Skeletal muscle cell (primary cell): ENCODE data around the gene RAPGEFL1.
"Not testable (repeated sequence)": the region's sequence is repeated elsewhere in the genome, so short reads cannot be mapped to it uniquely, and the experiment has no call there.

Experiments
- DNase-seq: peaks from one replicate; pipeline ENCODE4 v3.0.0-alpha.2; 2010; ENCODE audit warnings: low read depth
- H3K4me3 ChIP-seq: 2 replicates; pipeline ENCODE4 v1.5.1; 2011; ENCODE audit warnings: low read depth, mild to moderate bottlenecking, control low read depth, low read length, moderate library complexity

Gene RAPGEFL1

GRCh38 chr17:40177275-40177874, at the start of gene RAPGEFL1:
TSS of gene RAPGEFL1 (plus strand) at chr17:40177470. CDS start at chr17:40177862, 392 bp downstream.
- peak; percentile 25 for DNase-seq
- peak within 1 kb of the TSS; percentile 51 for H3K4me3 ChIP-seq

- DNase-seq: no peak
- H3K4me3 ChIP-seq: no peak overlapping the region
These were observed 47.8 kb upstream of the RAPGEFL1 start for GRCh38 chr17:40129498-40129897.

GRCh38 chr17:40130352-40131042, 46.8 kb upstream of the RAPGEFL1 start:
- no peak for DNase-seq
- no peak overlapping the region for H3K4me3 ChIP-seq

- H3K4me3 ChIP-seq: no peak overlapping the region
- DNase-seq: no peak
These were observed 43.1 kb upstream of the RAPGEFL1 start for GRCh38 chr17:40134184-40134583.

GRCh38 chr17:40135817-40136216, 41.5 kb upstream of the RAPGEFL1 start:
- no peak overlapping the region for H3K4me3 ChIP-seq
- DNase-seq: no peak

- DNase-seq: no peak
- peak overlapping the region; percentile 57 for H3K4me3 ChIP-seq
These were observed 37.7 kb upstream of the RAPGEFL1 start for GRCh38 chr17:40139566-40140058.

- H3K4me3 ChIP-seq, DNase-seq: not testable (repeated sequence)
These were observed 34.1 kb upstream of the RAPGEFL1 start for GRCh38 chr17:40143166-40143565.

GRCh38 chr17:40145476-40145875, 31.8 kb upstream of the RAPGEFL1 start:
- H3K4me3 ChIP-seq: no peak overlapping the region
- no peak for DNase-seq

GRCh38 chr17:40148527-40148926, 28.7 kb upstream of the RAPGEFL1 start:
- DNase-seq: no peak
- no peak overlapping the region for H3K4me3 ChIP-seq

GRCh38 chr17:40150276-40150675, 27.0 kb upstream of the RAPGEFL1 start:
- no peak for DNase-seq
- no peak overlapping the region for H3K4me3 ChIP-seq

- DNase-seq: no peak
- H3K4me3 ChIP-seq: no peak overlapping the region
These were observed 25.8 kb upstream of the RAPGEFL1 start for GRCh38 chr17:40151414-40151963.

- DNase-seq: no peak
- no peak overlapping the region for H3K4me3 ChIP-seq
These were observed 23.6 kb upstream of the RAPGEFL1 start for GRCh38 chr17:40153603-40154236.

- DNase-seq: no peak
- H3K4me3 ChIP-seq: no peak overlapping the region
These were observed 19.3 kb upstream of the RAPGEFL1 start for GRCh38 chr17:40157973-40158372.

GRCh38 chr17:40158438-40159013, 18.7 kb upstream of the RAPGEFL1 start:
- no peak for DNase-seq
- H3K4me3 ChIP-seq: no peak overlapping the region

GRCh38 chr17:40159456-40159855, 17.8 kb upstream of the RAPGEFL1 start:
- no peak for DNase-seq

GRCh38 chr17:40167685-40168261, 9.5 kb upstream of the RAPGEFL1 start:
- H3K4me3 ChIP-seq: no peak overlapping the region
- DNase-seq: no peak

More at GRCh38 chr17:40159456-40159855, 17.8 kb upstream of the RAPGEFL1 start:
- H3K4me3 ChIP-seq: no peak overlapping the region

- H3K4me3 ChIP-seq: no peak overlapping the region
- no peak for DNase-seq
These were observed 8.9 kb upstream of the RAPGEFL1 start for GRCh38 chr17:40168262-40168832.

GRCh38 chr17:40170325-40170724, 6.9 kb upstream of the RAPGEFL1 start:
- no peak overlapping the region for H3K4me3 ChIP-seq
- DNase-seq: no peak

GRCh38 chr17:40171750-40172149, 5.5 kb upstream of the RAPGEFL1 start:
- no peak for DNase-seq

More at GRCh38 chr17:40171750-40172149, 5.5 kb upstream of the RAPGEFL1 start:
- no peak overlapping the region for H3K4me3 ChIP-seq
